Stimulated activated CD8-positive, alpha-beta memory T cell treated with anti-CD3 and anti-CD28 coated beads, Interleukin-7, amount 100 ng/mL, for 24 hours (primary cell): Measurements from ENCODE around the gene STXBP5.

Experiments
- DNase-seq: peaks from one replicate; pipeline ENCODE4 v3.0.0-alpha.2; 2020; ENCODE audit warnings: low read depth

STXBP5 gene

DNA sequence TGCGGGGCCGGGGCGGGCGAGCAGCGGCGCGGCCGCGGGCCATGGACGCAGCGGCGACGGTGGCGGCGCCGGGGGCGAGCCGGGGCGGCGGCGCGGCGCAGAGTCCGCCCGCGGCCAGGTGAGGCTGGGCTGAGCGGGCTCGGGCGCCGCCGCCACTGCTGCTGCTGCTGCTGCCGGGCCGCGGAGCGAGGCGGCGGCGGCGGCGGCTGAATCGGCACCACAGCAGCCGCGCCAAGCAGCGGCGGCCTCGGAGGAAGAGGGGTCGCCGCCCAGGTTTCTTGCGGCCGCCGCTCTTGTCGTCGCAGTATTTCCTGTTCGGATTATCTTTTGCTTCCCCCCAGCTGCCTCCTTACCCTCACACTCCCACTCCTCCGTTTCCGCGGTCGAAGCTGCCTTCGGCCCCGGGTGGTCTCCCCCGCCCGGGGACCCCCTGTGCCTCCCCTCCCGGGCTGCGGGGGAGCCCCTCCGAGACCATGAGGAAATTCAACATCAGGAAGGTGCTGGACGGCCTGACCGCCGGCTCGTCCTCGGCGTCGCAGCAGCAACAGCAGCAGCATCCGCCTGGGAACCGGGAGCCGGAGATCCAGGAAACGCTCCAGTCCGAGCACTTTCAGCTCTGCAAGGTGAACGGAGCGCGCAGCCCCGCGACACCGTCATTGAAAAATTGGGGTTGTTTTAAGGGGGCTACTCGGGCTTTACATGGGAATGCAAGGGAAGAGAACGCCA, at the start of gene STXBP5:
Gene STXBP5, plus strand, starts transcription at position 358 of the 726 bp plus-strand sequence. Its CDS starts 116 bp downstream, at position 474.
- DNase-seq, result no peak

DNA sequence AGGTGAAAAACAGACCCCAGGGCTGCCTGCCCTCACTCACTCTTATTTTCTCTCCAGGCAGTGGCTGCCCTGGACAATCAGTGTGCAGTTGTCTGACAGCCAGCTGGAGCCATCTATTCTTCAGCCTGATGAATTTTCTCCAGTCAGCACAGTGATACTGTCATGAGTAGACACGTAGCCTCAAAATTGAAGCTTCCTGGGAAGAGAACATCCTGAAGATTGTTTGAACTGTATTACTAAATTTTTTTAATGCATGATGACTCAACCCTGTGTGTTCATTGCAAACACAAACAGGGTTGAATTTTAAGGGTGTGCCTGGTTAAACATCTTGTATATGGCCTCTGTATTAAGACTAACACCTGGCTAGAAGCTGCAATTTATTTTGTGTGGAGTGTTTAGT, 49.8 kb upstream of the STXBP5 start:
- no peak for DNase-seq

GRCh38 chr6:147156218-147156617, 48.0 kb upstream of the STXBP5 start:
- DNase-seq, result no peak

GRCh38 chr6:147156799-147157382, 47.3 kb upstream of the STXBP5 start:
- DNase-seq, result no peak

- no peak for DNase-seq
These were observed 46.3 kb upstream of the STXBP5 start for GRCh38 chr6:147157930-147158329.

- DNase-seq, result no peak
These were observed 45.3 kb upstream of the STXBP5 start for GRCh38 chr6:147158881-147159280.

GRCh38 chr6:147159536-147160374, 44.5 kb upstream of the STXBP5 start:
- no peak for DNase-seq

DNA sequence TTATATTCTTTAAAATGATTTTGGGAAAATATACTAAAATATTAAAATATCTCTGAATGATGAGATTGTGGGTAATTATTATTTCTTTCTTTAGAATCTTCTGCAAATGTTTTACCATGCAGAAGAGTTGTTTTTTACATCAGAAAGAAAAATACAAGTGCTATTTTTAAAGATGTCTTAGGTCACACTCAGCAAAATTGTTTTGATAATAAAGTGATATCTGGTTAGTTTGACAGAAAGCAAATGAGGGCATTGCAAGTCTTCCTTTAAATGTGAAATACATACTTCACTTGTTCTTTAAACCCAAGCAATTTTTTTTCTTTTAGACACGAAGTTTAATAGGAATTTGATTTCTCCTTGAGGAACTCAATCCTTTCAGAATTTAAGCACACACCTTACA, 43.6 kb upstream of the STXBP5 start:
- DNase-seq, result no peak

- no peak for DNase-seq
These were observed 42.8 kb upstream of the STXBP5 start for GRCh38 chr6:147161253-147161973.

DNA sequence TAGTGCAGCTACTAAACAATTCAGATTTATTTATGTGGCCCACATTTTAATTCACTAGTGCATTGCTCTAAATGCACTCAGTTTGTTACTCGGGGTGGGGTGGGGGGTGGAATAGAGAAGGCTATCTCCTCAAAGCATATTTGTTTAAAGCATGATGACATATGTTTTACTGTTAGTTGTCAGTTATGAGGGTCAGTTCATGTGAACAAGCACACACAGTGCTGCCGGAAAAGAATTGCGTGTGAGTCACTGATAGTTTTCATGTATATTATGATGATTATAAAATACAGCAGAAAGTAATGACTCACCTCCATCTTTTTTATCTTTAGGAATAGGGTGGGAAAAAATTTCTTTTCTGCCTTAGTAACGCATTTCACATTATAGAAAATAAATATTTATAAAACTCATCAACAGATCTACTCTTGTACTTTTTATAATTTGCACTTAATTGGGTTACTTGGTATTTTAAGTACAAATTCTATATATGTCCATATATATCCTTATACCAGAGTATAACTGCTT, 42.2 kb upstream of the STXBP5 start:
- no peak for DNase-seq

- DNase-seq, result no peak
These were observed 39.5 kb upstream of the STXBP5 start for GRCh38 chr6:147164761-147165160.

DNA sequence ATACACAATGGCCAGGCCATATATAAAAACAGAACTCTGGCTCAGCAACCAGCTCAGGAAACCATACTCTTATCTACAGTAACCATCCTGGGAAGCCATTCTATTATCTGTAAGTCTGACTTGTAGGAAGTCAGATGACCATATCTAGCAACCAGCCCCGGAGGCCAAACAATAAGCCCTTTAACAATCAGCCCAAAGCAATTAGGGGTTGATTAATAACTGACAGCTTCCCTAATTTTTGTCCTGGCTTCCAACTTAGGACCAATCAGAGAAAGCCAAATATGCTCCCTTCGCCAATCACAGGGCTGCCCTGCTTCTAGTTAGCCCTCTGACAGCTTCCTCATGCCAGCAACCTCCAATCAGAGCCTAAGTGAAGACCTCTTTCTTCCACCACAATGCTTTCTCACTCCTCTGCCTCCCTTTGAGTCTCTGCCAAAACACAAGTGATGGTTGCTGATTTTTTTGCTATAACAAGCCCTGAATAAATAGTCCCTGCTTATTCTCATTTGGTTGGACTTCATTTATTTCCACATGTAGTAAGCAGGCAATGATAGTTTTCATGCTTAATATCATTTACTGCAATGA, 37.8 kb upstream of the STXBP5 start:
- no peak for DNase-seq

DNA sequence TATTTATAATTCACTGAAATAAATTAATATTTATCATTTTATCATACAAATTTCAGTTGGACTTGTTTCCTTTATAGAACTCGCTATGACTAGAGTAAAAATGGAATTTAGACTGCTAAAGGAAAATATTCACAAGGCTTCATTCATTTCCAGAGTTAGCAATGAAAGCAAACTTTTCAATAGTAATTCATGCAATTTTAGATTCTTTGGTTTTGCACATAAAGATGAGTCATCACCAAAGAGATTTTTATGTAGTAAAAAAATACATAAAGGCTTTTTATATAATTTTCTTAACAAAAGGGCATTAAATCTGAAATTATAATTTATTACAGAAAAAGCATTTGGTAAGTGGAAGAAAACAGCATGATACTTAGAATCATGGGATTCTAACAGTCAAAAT, 37.2 kb upstream of the STXBP5 start:
- DNase-seq, result no peak

- no peak for DNase-seq
These were observed 36.4 kb upstream of the STXBP5 start for GRCh38 chr6:147167576-147168461.

- no peak for DNase-seq
These were observed 34.7 kb upstream of the STXBP5 start for GRCh38 chr6:147169529-147169928.

GRCh38 chr6:147170269-147170668, 33.9 kb upstream of the STXBP5 start:
- DNase-seq, result no peak

- no peak for DNase-seq
These were observed 31.1 kb upstream of the STXBP5 start for GRCh38 chr6:147173140-147173539.

DNA sequence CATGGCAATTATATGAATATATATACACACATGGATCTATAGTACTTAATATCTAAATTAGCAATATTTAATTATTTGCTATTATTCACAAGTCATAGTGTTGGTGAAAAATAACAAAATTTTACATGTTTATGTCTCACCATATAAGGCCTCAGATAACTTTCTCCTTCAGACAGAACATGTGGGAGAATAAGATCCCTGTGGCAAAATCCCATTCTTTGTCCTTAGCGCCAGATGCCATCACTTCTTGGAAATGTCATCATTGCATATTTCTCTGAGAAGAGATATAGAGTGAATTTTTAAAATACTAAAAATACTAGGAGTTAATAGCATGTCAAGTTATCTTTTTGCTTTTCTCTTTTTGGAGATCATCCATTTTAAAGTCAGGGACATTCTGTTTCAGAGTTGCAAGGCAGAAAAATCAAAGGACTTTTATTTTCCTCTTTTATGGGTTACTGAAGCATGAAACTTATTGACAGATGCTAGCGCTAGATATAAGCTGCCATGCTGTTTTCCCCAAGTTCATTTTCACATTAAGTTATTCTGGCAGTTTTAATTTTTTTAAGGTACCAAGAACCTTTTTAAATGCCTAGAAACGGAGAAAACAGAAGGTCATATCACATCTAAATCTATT, 30.4 kb upstream of the STXBP5 start:
- no peak for DNase-seq

- DNase-seq, result no peak
These were observed 27.4 kb upstream of the STXBP5 start for GRCh38 chr6:147176795-147177194.

GRCh38 chr6:147177286-147177685, 26.9 kb upstream of the STXBP5 start:
- DNase-seq, result no peak
